ENCODE data around the gene SNAP47.

- no peak for TF ChIP-seq EP300 (IDR thresholded peaks at IDR 0.05; ENCODE audit: borderline replicate concordance in 1 of 2, low read depth in 1 of 2, low read length in 1 of 2)
- TF ChIP-seq, protein P1, sequence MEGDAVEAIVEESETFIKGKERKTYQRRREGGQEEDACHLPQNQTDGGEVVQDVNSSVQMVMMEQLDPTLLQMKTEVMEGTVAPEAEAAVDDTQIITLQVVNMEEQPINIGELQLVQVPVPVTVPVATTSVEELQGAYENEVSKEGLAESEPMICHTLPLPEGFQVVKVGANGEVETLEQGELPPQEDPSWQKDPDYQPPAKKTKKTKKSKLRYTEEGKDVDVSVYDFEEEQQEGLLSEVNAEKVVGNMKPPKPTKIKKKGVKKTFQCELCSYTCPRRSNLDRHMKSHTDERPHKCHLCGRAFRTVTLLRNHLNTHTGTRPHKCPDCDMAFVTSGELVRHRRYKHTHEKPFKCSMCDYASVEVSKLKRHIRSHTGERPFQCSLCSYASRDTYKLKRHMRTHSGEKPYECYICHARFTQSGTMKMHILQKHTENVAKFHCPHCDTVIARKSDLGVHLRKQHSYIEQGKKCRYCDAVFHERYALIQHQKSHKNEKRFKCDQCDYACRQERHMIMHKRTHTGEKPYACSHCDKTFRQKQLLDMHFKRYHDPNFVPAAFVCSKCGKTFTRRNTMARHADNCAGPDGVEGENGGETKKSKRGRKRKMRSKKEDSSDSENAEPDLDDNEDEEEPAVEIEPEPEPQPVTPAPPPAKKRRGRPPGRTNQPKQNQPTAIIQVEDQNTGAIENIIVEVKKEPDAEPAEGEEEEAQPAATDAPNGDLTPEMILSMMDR (IDR thresholded peaks at IDR 0.05) = no peak
- TF ChIP-seq RAD21 (IDR thresholded peaks at IDR 0.05; ENCODE audit: low read length) = no peak
- TF ChIP-seq GABPA (IDR thresholded peaks at IDR 0.05; ENCODE audit: low read depth) = no peak
- no peak for TF ChIP-seq CHD2 (IDR thresholded peaks at IDR 0.05; ENCODE audit: low read length, partially characterized antibody)
- TF ChIP-seq RFX5 (IDR thresholded peaks at IDR 0.05; ENCODE audit: low read length) = no peak
- TF ChIP-seq USF2 (IDR thresholded peaks at IDR 0.05; ENCODE audit: borderline replicate concordance, low read depth, low read length) = no peak
- no peak for TF ChIP-seq SMC3 (IDR thresholded peaks at IDR 0.05; ENCODE audit: low read depth, low read length)
- no peak for TF ChIP-seq TAF1 (IDR thresholded peaks at IDR 0.05; ENCODE audit: borderline replicate concordance, low read depth, low read length)
- TF ChIP-seq, protein P2, sequence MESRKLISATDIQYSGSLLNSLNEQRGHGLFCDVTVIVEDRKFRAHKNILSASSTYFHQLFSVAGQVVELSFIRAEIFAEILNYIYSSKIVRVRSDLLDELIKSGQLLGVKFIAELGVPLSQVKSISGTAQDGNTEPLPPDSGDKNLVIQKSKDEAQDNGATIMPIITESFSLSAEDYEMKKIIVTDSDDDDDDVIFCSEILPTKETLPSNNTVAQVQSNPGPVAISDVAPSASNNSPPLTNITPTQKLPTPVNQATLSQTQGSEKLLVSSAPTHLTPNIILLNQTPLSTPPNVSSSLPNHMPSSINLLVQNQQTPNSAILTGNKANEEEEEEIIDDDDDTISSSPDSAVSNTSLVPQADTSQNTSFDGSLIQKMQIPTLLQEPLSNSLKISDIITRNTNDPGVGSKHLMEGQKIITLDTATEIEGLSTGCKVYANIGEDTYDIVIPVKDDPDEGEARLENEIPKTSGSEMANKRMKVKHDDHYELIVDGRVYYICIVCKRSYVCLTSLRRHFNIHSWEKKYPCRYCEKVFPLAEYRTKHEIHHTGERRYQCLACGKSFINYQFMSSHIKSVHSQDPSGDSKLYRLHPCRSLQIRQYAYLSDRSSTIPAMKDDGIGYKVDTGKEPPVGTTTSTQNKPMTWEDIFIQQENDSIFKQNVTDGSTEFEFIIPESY (IDR thresholded peaks at IDR 0.05; ENCODE audit: borderline replicate concordance, low read depth) = no peak
- no peak for TF ChIP-seq NFIC (IDR thresholded peaks at IDR 0.05; ENCODE audit: borderline replicate concordance)
These were observed 1.9 kb upstream of the SNAP47 start for GRCh38 chr1:227733309-227733705.
